GM18499 (cell line): ENCODE data around the gene CXorf66.
"Not testable (repeated sequence)": the region's sequence is repeated elsewhere in the genome, so short reads cannot be mapped to it uniquely, and the experiment has no call there.

Source experiments
- ATAC-seq: cut with Tn5 transposase; IDR thresholded peaks from one replicate; pipeline ENCODE4 v1.9.1; 2021; ENCODE audit warnings: moderate number of reproducible peaks; ENCODE audit not compliant: insufficient read depth, unreplicated experiment

Gene CXorf66

GRCh38 chrX:139965421-139965820 lies at the start of gene CXorf66:
Gene CXorf66, minus strand, starts transcription at chrX:139965521. Its CDS starts 25 bp downstream, at chrX:139965496.
- ATAC-seq: no peak

GRCh38 chrX:139982856-139983255 lies 17.5 kb upstream of the CXorf66 start:
- ATAC-seq: no peak

- no peak for ATAC-seq
These were observed 9.2 kb upstream of the CXorf66 start for GRCh38 chrX:139974471-139974870.

GRCh38 chrX:139972629-139973624 lies 7.6 kb upstream of the CXorf66 start:
- no peak for ATAC-seq

- no peak for ATAC-seq
These were observed 6.8 kb upstream of the CXorf66 start for GRCh38 chrX:139972113-139972512.

GRCh38 chrX:139971394-139971749 lies 6.1 kb upstream of the CXorf66 start:
- no peak for ATAC-seq

- no peak for ATAC-seq
These were observed 4.0 kb upstream of the CXorf66 start for GRCh38 chrX:139969286-139969685.

DNA sequence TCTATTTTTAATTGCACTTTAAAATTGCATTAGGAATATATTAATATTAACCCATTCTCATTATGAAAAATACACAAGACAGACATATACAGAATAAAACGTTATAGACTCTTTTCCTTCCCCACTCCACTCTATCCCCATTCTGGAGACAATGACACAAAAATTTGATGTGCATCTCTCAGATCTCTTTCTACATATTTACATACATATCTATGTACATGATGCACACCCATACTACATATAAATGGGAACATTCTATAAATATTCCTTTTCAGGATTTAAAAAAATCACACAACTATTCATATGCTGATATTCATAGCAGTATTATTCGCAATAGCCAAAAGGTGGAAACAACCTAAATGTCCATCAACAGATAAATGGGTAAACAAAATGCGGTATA lies 2.4 kb upstream of the CXorf66 start:
- ATAC-seq: no peak

GRCh38 chrX:139967300-139967699 lies 2.0 kb upstream of the CXorf66 start:
- no peak for ATAC-seq

GRCh38 chrX:139966159-139966558 lies 838 bp upstream of the CXorf66 start:
- ATAC-seq: not testable (repeated sequence)

GRCh38 chrX:139961091-139961490 lies 4.2 kb downstream of the CXorf66 start:
- not testable (repeated sequence) for ATAC-seq

- ATAC-seq: no peak
These were observed 15.6 kb downstream of the CXorf66 start for GRCh38 chrX:139949703-139950102.

GRCh38 chrX:139945075-139945474 lies 20.2 kb downstream of the CXorf66 start:
- no peak for ATAC-seq

DNA sequence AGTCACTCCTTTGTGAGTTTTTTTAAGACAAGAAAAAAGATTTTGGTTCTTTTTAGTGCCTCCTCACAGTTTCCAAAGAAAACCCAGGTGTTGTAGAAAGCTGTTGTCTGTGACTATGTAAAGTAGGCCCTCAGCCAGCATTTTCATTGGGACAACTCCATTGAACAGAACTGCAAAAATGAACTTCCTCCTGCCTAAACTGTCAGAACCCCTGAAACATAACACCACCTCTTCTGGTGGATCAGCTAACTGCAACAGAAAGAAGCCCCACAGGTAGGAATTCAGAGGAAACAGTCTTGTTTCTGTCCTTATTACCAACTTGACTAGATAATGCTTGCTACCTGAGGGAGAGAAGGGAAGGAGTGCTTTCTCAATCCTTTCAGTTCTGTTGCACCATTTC lies 29.1 kb downstream of the CXorf66 start:
- ATAC-seq: no peak

DNA sequence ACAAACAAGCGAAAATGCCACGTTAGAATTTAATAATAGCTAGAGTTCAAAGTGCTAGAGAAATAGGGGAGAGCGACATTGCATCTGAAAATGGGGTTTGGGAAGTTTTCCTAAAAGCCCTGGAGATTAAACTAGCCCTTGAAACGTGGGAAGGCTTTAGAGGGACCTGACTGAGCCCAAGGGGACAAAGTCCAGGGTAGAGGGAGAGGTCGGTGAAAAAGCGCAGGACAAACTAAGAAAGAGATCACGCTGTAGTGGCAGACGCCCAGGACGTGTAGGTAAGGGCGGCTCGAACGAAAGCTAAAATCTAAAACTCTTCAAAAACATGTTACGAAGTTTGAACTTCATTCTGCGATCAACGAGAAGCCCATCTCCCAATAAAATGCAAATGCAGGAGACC lies 31.4 kb downstream of the CXorf66 start:
- ATAC-seq: no peak

- ATAC-seq: peak; percentile 44
These were observed 32.2 kb downstream of the CXorf66 start, which contains the start of gene ATP11C for GRCh38 chrX:139932901-139933796. Gene ATP11C, minus strand, starts transcription at chrX:139933053. Its CDS starts 1,011 bp downstream, at chrX:139932042.

GRCh38 chrX:139932073-139932900 lies 33.0 kb downstream of the CXorf66 start:
- ATAC-seq: peak; percentile 22

GRCh38 chrX:139931646-139932072 lies 33.7 kb downstream of the CXorf66 start:
- ATAC-seq: no peak

- ATAC-seq: no peak
These were observed 34.2 kb downstream of the CXorf66 start for GRCh38 chrX:139930916-139931645.
